Neuronal stem cell (in vitro differentiated cells): Measurements from ENCODE around the gene JMJD6.

Experiments used
- DNase-seq: peaks from one replicate; pipeline ENCODE4 v3.0.0-alpha.2; 2013; ENCODE audit warnings: low spot score
- H2AFZ ChIP-seq: one replicate; pipeline ENCODE4 v1.6.1; 2013; ENCODE audit warnings: mild to moderate bottlenecking, low read length, inconsistent platforms
- H2AK5ac ChIP-seq: 2 replicates; pipeline ENCODE4 v1.6.1; 2013; ENCODE audit warnings: low read depth, mild to moderate bottlenecking, inconsistent platforms, low read length, moderate library complexity, mixed read lengths
- H2BK120ac ChIP-seq: 2 replicates; pipeline ENCODE4 v1.6.1; 2013; ENCODE audit warnings: low read depth, mild to moderate bottlenecking, inconsistent platforms, low read length, moderate library complexity, mixed read lengths
- H2BK12ac ChIP-seq: one replicate; pipeline ENCODE4 v1.6.1; 2013; ENCODE audit warnings: low read length, inconsistent platforms
- H2BK15ac ChIP-seq: 2 replicates; pipeline ENCODE4 v1.6.1; 2013; ENCODE audit warnings: mild to moderate bottlenecking, low read length, inconsistent platforms, mixed read lengths
- H2BK5ac ChIP-seq: one replicate; pipeline ENCODE4 v1.6.1; 2013; ENCODE audit warnings: inconsistent platforms, mild to moderate bottlenecking, low read length, moderate library complexity
- H3K14ac ChIP-seq: one replicate; pipeline ENCODE4 v1.6.1; 2013; ENCODE audit warnings: low read length, inconsistent platforms
- H3K18ac ChIP-seq: 2 replicates; pipeline ENCODE4 v1.6.1; 2013; ENCODE audit warnings: low read length, inconsistent platforms
- H3K23ac ChIP-seq: 2 replicates; pipeline ENCODE4 v1.6.1; 2013; ENCODE audit warnings: low read depth, mild to moderate bottlenecking, mixed read lengths, low read length, inconsistent platforms; ENCODE audit not compliant: poor library complexity
- H3K27ac ChIP-seq: replicated peaks from 3 replicates; pipeline ENCODE4 v1.5.1; 2013; ENCODE audit warnings: low read length, inconsistent platforms
- H3K27me3 ChIP-seq, 3 experiments: 2 replicates each; pipeline ENCODE4 v1.6.1; 2013; ENCODE audit warnings: low read length in 3 of 3, mild to moderate bottlenecking in 2 of 3, inconsistent platforms in 1 of 3, low read depth in 1 of 3, mixed read lengths in 1 of 3, moderate library complexity in 1 of 3; ENCODE audit not compliant: control insufficient read depth in 3 of 3, insufficient read depth in 3 of 3
- H3K36me3 ChIP-seq, 2 donors: replicated peaks in 1 of 2; 2 replicates each; pipeline ENCODE4 v1.6.1; 2013; ENCODE audit warnings: low read length in 2 of 2; ENCODE audit not compliant: control insufficient read depth in 2 of 2, insufficient read depth in 2 of 2
- H3K4ac ChIP-seq: 2 replicates; pipeline ENCODE4 v1.6.1; 2013; ENCODE audit warnings: inconsistent platforms, mild to moderate bottlenecking, low read length, moderate library complexity
- H3K4me1 ChIP-seq, 2 donors: 1 replicate in 1 of 2; 2 replicates in 1 of 2; pipeline ENCODE4 v1.6.1; 2013; ENCODE audit warnings: low read length in 2 of 2, low read depth in 1 of 2; ENCODE audit not compliant: control insufficient read depth in 2 of 2, insufficient read depth in 1 of 2
- H3K4me2 ChIP-seq: one replicate; pipeline ENCODE4 v1.6.1; 2013; ENCODE audit warnings: mild to moderate bottlenecking, low read length, inconsistent platforms; ENCODE audit not compliant: insufficient read depth, poor library complexity, severe bottlenecking
- H3K4me3 ChIP-seq, 2 donors: 2 replicates each; pipeline ENCODE4 v1.5.1; 2013; ENCODE audit warnings: low read length in 2 of 2, mild to moderate bottlenecking in 2 of 2, inconsistent platforms in 1 of 2, moderate library complexity in 1 of 2
- H3K79me1 ChIP-seq: one replicate; pipeline ENCODE4 v1.6.1; 2013; ENCODE audit warnings: low read depth, mild to moderate bottlenecking, inconsistent platforms, low read length, moderate library complexity
- H3K9ac ChIP-seq: one replicate; pipeline ENCODE4 v1.6.1; 2013; ENCODE audit warnings: mild to moderate bottlenecking, low read depth, low read length, inconsistent platforms; ENCODE audit not compliant: poor library complexity
- H3K9me3 ChIP-seq, 2 donors: replicated peaks in 1 of 2; 2 replicates each; pipeline versions ENCODE3 to v1.6.1; 2013; ENCODE audit warnings: low read length in 2 of 2, mild to moderate bottlenecking in 2 of 2, inconsistent platforms in 1 of 2, low read depth in 1 of 2, mixed read lengths in 1 of 2, moderate library complexity in 1 of 2; ENCODE audit not compliant: control insufficient read depth in 2 of 2, insufficient read depth in 1 of 2
- H4K8ac ChIP-seq: one replicate; pipeline ENCODE4 v1.6.1; 2013; ENCODE audit warnings: low read depth, mild to moderate bottlenecking, inconsistent platforms, low read length, moderate library complexity
- H4K91ac ChIP-seq: one replicate; pipeline ENCODE4 v1.6.1; 2013; ENCODE audit warnings: low read length, low read depth, mild to moderate bottlenecking, inconsistent platforms; ENCODE audit not compliant: poor library complexity
- WGBS, 2 donors: extraction: QIAGEN DNeasy Blood & Tissue Kit; methylation state at CpG; one replicate each; pipeline ENCODE4 v1.1.7; 2013; ENCODE audit warnings: missing lambda C conversion rate in 2 of 2, mixed read lengths in 1 of 2; ENCODE audit not compliant: insufficient read length in 2 of 2, insufficient replicate concordance in 1 of 2; ENCODE audit errors: extremely low coverage in 2 of 2; 5-methylcytosine and 5-hydroxymethylcytosine counted together

Gene JMJD6

DNA sequence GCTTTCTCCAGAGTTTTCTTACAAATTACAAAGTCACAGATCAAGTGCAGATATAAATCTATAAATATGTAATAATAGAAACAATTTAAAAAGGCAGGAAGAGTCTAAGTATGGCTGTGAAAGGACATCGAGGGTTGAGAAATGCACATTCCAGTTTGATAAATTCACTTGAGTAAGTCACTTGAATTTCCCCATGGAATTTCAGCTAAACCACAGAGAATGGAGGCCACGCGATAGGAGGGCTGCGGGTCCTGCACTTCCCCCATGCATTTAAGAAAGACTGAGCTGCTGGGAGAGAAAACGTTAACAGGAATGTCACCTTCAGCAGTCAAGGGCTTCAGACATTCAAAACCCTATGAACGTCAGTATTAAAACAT is 9.6 kb downstream of the JMJD6 start:
- no peaks in the 10 kb centered on the region for H3K4me1 ChIP-seq
- no peak for DNase-seq
- H2BK12ac ChIP-seq, result no peak overlapping the region
- H3K27ac ChIP-seq, result no peak overlapping the region
- no peak overlapping the region for H3K14ac ChIP-seq
- H3K4ac ChIP-seq, result no peak overlapping the region
- H2AK5ac ChIP-seq, result no peak overlapping the region
- WGBS, 2 donors, result no CpG with 5 or more reads among the region's 6 CpGs
- H3K4me2 ChIP-seq, result no peak overlapping the region
- H3K79me1 ChIP-seq, result no peaks in the 10 kb centered on the region
- no peak overlapping the region for H3K9ac ChIP-seq
- no peak overlapping the region for H2BK15ac ChIP-seq
- H3K36me3 ChIP-seq, result peaks cover 39 to 78% of the 10 kb centered on the region in 2 donors
- H4K91ac ChIP-seq, result no peak overlapping the region
- H3K18ac ChIP-seq, result no peak overlapping the region
- no peak overlapping the region for H2BK5ac ChIP-seq
- H4K8ac ChIP-seq, result no peak overlapping the region
- H3K27me3 ChIP-seq, result no peaks in the 10 kb centered on the region
- H3K9me3 ChIP-seq, result no peaks in the 10 kb centered on the region
- no peak overlapping the region for H2AFZ ChIP-seq
- no peak overlapping the region for H3K23ac ChIP-seq
- H3K4me3 ChIP-seq, result no peak overlapping the region
- no peak overlapping the region for H2BK120ac ChIP-seq

DNA sequence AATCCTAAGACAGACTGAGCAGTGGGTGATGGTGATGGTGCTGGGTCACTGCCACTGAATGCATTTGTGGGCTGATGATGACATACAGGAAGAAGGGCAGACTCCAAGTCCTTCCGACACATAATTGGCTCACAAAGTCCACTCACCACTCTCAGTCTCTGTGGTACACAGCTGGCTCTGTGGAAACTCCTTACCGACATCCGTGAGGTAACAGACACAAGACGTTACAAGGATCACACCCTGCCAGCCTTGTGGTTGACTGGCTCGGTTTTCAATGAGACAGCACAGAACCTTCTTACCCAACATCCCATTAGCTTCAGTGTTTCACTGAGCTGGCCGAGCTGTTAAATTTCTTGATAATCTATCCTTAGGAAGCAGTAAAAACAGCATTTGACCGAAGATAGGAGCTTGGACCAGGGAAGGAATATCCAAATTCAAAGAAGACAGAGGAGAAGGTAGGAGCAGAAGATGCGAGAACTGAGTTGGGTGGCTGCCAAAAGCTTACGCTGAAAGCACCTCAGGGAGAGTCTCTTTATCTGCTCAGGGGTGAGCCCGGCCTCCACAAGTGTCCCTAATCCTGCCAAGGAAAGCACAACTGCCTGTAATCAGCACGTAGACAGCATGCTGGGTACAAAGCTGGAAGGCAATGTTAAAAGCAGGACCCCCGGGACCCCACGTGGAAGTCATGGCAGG is 10.1 kb downstream of the JMJD6 start:
- Histone ChIP-seq H3K18ac (no peak overlapping the region), H3K9me3 (no peaks in the 10 kb centered on the region), H3K36me3 (peaks cover 35 to 73% of the 10 kb centered on the region in 2 donors), H2BK12ac (no peak overlapping the region), H3K4me1 (peaks cover 2% of the 10 kb centered on the region in 2 donors), H3K4ac (no peak overlapping the region), H3K4me2 (no peak overlapping the region), H3K27ac (no peak overlapping the region), H4K91ac (no peak overlapping the region), H2BK120ac (no peak overlapping the region), H3K23ac (no peak overlapping the region), H3K79me1 (no peaks in the 10 kb centered on the region), H3K14ac (no peak overlapping the region), H3K9ac (no peak overlapping the region), H2AK5ac (no peak overlapping the region), H2BK15ac (no peak overlapping the region), H2BK5ac (no peak overlapping the region), H3K27me3 (no peaks in the 10 kb centered on the region), H4K8ac (no peak overlapping the region), H3K4me3 (no peak overlapping the region), H2AFZ (no peak overlapping the region)
- no CpG with 5 or more reads among the region's 13 CpGs for WGBS, 2 donors
- no peak for DNase-seq

DNA sequence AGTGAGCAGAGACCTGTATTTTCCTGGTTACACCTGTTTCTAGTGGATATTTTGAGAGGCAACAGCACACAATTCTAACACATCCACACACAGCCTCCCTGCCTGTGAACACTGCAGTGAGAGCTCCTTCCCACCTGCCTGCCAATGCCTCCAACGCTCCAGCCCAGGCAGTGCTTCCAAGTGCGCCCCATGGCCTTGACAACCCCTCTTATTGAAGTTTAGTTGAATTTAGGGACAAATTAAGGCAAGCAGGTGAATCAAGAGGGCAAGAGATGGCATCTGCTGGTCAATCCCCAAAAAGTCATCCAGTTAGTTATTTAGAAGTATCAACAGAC is 10.9 kb downstream of the JMJD6 start:
- Histone ChIP-seq H2BK12ac (no peak overlapping the region), H2AFZ (no peak overlapping the region), H3K18ac (no peak overlapping the region), H3K4me3 (no peak overlapping the region), H3K27me3 (no peaks in the 10 kb centered on the region), H3K9ac (no peak overlapping the region), H3K4ac (no peak overlapping the region), H2BK120ac (no peak overlapping the region), H2BK5ac (no peak overlapping the region), H2BK15ac (no peak overlapping the region), H3K4me2 (no peak overlapping the region), H2AK5ac (no peak overlapping the region), H3K23ac (no peak overlapping the region), H3K14ac (no peak overlapping the region), H4K8ac (no peak overlapping the region), H3K36me3 (peaks cover 33 to 65% of the 10 kb centered on the region in 2 donors), H3K4me1 (peaks cover 5 to 6% of the 10 kb centered on the region in 2 donors), H3K27ac (no peak overlapping the region), H4K91ac (no peak overlapping the region), H3K9me3 (no peaks in the 10 kb centered on the region), H3K79me1 (no peaks in the 10 kb centered on the region)
- WGBS, 2 donors, result no CpG with 5 or more reads among the region's 2 CpGs
- DNase-seq, result no peak

DNA sequence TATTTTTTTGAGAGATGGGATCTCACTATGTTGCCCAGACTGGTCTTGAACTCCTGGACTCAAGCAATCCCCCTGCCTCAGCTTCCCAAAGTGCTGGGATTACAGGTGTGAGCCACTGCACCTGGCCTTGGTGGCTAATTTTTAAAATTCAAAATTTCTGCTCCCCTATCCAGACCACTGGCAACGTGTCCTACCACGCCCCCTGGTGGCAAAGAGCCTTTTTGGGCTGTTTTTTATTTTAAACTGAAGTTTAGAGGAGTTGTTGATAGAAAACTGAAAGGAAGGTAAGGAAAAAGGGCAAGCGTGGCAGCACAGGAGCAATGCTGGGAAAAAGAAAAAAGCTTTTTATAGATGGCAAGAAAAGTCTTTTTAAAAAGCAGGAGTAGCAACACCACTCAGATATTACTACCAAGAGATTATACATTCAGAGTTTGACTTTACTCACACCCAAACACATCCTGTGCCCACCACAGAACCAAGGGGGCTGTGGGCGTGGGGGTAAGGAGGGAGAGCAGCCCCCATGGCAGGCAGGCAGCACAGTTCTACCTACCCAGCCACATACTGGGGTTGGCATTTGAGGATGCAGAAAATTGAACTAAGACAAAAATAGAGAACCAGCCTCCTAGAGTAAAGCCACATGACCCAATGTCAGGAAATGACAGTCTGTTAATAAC is 11.4 kb downstream of the JMJD6 start:
- H2AFZ ChIP-seq, result no peak overlapping the region
- no peak overlapping the region for H2BK15ac ChIP-seq
- H3K27me3 ChIP-seq, result no peaks in the 10 kb centered on the region
- no peak overlapping the region for H3K27ac ChIP-seq
- no peak overlapping the region for H4K8ac ChIP-seq
- peaks cover 28 to 60% of the 10 kb centered on the region in 2 donors for H3K36me3 ChIP-seq
- no peak overlapping the region for H2BK5ac ChIP-seq
- no peak overlapping the region for H2BK120ac ChIP-seq
- no peak overlapping the region for H2AK5ac ChIP-seq
- no peak for DNase-seq
- no peak overlapping the region for H3K9ac ChIP-seq
- H4K91ac ChIP-seq, result no peak overlapping the region
- no peak overlapping the region for H2BK12ac ChIP-seq
- no peak overlapping the region for H3K4ac ChIP-seq
- peaks cover under 1% of the 10 kb centered on the region for H3K79me1 ChIP-seq
- H3K4me3 ChIP-seq, result no peak overlapping the region
- no peak overlapping the region for H3K23ac ChIP-seq
- no peak overlapping the region for H3K14ac ChIP-seq
- no CpG with 5 or more reads among the region's 4 CpGs for WGBS, 2 donors
- peaks cover 5 to 6% of the 10 kb centered on the region in 2 donors for H3K4me1 ChIP-seq
- H3K4me2 ChIP-seq, result no peak overlapping the region
- H3K18ac ChIP-seq, result no peak overlapping the region
- no peaks in the 10 kb centered on the region for H3K9me3 ChIP-seq
